ENCODE data around the gene TGFB1I1.

DNA sequence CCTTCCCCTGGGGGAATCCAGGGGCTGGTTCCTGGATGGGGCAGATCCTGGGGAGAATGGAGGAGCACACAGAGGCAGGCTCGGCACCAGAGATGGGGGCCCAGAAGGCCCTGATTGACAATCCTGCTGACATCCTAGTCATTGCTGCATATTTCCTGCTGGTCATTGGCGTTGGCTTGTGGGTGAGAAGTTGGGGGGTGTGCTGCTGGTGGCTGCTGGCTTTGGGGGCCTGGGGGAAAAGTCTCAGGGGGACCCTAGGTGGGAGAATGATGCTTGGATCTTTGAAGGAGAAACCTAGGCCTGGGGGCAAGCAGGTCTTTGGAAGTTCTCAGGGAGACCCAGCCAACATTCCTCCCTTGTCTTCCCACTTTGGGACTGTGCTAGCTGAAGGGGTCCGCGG, 11.1 kb downstream of the TGFB1I1 start, which contains the start of gene SLC5A2:
- TF ChIP-seq, protein P1, sequence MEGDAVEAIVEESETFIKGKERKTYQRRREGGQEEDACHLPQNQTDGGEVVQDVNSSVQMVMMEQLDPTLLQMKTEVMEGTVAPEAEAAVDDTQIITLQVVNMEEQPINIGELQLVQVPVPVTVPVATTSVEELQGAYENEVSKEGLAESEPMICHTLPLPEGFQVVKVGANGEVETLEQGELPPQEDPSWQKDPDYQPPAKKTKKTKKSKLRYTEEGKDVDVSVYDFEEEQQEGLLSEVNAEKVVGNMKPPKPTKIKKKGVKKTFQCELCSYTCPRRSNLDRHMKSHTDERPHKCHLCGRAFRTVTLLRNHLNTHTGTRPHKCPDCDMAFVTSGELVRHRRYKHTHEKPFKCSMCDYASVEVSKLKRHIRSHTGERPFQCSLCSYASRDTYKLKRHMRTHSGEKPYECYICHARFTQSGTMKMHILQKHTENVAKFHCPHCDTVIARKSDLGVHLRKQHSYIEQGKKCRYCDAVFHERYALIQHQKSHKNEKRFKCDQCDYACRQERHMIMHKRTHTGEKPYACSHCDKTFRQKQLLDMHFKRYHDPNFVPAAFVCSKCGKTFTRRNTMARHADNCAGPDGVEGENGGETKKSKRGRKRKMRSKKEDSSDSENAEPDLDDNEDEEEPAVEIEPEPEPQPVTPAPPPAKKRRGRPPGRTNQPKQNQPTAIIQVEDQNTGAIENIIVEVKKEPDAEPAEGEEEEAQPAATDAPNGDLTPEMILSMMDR (IDR thresholded peaks at IDR 0.05 in 2 of 3, conservative IDR thresholded peaks at IDR 0.05 in 1 of 3; ENCODE audit: borderline replicate concordance in 1 of 3, insufficient read depth in 1 of 3, low read depth in 2 of 3, low read length in 2 of 3), result no peak
- no peak for TF ChIP-seq POLR2AphosphoS5 (IDR thresholded peaks at IDR 0.05; ENCODE audit: low read depth, low read length)
- no peak for TF ChIP-seq SRF (IDR thresholded peaks at IDR 0.05; ENCODE audit: low read depth)
- no peak for TF ChIP-seq POLR2A (IDR thresholded peaks at IDR 0.05; ENCODE audit: borderline replicate concordance, extremely low read depth, insufficient read depth, insufficient read length)
- TF ChIP-seq YY1 (IDR thresholded peaks at IDR 0.05; ENCODE audit: extremely low read depth, insufficient replicate concordance, low read depth, low read length), result no peak
- no peak for TF ChIP-seq SP1 (IDR thresholded peaks at IDR 0.05; ENCODE audit: low read depth)
- TF ChIP-seq MAX (IDR thresholded peaks at IDR 0.05), result no peak
- TF ChIP-seq EZH2 (IDR thresholded peaks at IDR 0.05), result no peak
- no peak for TF ChIP-seq RAD21 (IDR thresholded peaks at IDR 0.05; ENCODE audit: low read depth)
- TF ChIP-seq TCF7L2 (IDR thresholded peaks at IDR 0.05; ENCODE audit: borderline replicate concordance, extremely low read depth, insufficient read depth, insufficient read length), result no peak
- no peak for TF ChIP-seq SIN3A (IDR thresholded peaks at IDR 0.05; ENCODE audit: low read depth)
- no peak for TF ChIP-seq ELF1 (IDR thresholded peaks at IDR 0.05; ENCODE audit: borderline replicate concordance, low read depth)
- TF ChIP-seq ZBTB33 (IDR thresholded peaks at IDR 0.05; ENCODE audit: extremely low read depth, insufficient replicate concordance, low read length), result no peak
- no peak for TF ChIP-seq EZH2phosphoT487 (IDR thresholded peaks at IDR 0.05; ENCODE audit: borderline replicate concordance)

Measured in HCT116 (cell line).